Mesenchymal stem cell (in vitro differentiated cells and primary cell): Measurements from ENCODE around the gene REPIN1.
"Not testable (repeated sequence)": the region's sequence is repeated elsewhere in the genome, so short reads cannot be mapped to it uniquely, and the experiment has no call there.

ENCODE experiments used
- DNase-seq: peaks from one replicate; pipeline ENCODE4 v3.0.0-alpha.2; 2013
- H2AFZ ChIP-seq: one replicate; pipeline ENCODE4 v1.6.1; 2013; ENCODE audit warnings: low read depth, mild to moderate bottlenecking, control low read depth, inconsistent platforms, low read length, moderate library complexity
- H2AK5ac ChIP-seq: 2 replicates; pipeline ENCODE4 v1.6.1; 2013; ENCODE audit warnings: low read length, moderate library complexity, mild to moderate bottlenecking, inconsistent platforms; ENCODE audit not compliant: severe bottlenecking
- H2BK120ac ChIP-seq: one replicate; pipeline ENCODE4 v1.6.1; 2013; ENCODE audit warnings: low read depth, mild to moderate bottlenecking, inconsistent platforms, low read length, moderate library complexity
- H2BK12ac ChIP-seq, 2 experiments: one replicate each; pipeline ENCODE4 v1.6.1; 2013; ENCODE audit warnings: inconsistent platforms in 2 of 2, low read length in 2 of 2, mild to moderate bottlenecking in 2 of 2, moderate library complexity in 2 of 2, control low read depth in 1 of 2
- H2BK15ac ChIP-seq: one replicate; pipeline ENCODE4 v1.6.1; 2013; ENCODE audit warnings: mild to moderate bottlenecking, low read depth, inconsistent platforms; ENCODE audit not compliant: poor library complexity, severe bottlenecking
- H2BK5ac ChIP-seq: 2 replicates; pipeline ENCODE4 v1.6.1; 2013; ENCODE audit warnings: low read depth, mild to moderate bottlenecking, low read length, control low read depth, inconsistent platforms; ENCODE audit not compliant: poor library complexity, severe bottlenecking
- H3K14ac ChIP-seq, 2 experiments: one replicate each; pipeline ENCODE4 v1.6.1; 2013; ENCODE audit warnings: inconsistent platforms in 2 of 2, low read length in 2 of 2, control low read depth in 1 of 2, mild to moderate bottlenecking in 1 of 2, moderate library complexity in 1 of 2
- H3K18ac ChIP-seq, 2 experiments: one replicate each; pipeline ENCODE4 v1.6.1; 2013; ENCODE audit warnings: inconsistent platforms in 2 of 2, low read length in 2 of 2, control low read depth in 1 of 2, low read depth in 1 of 2, mild to moderate bottlenecking in 1 of 2
- H3K23ac ChIP-seq, 2 experiments: one replicate each; pipeline ENCODE4 v1.6.1; 2013; ENCODE audit warnings: inconsistent platforms in 2 of 2, low read length in 2 of 2, mild to moderate bottlenecking in 2 of 2, moderate library complexity in 2 of 2, control low read depth in 1 of 2
- H3K27ac ChIP-seq: 2 replicates; pipeline ENCODE4 v1.5.1; 2013; ENCODE audit warnings: mild to moderate bottlenecking, moderate library complexity, low read length, control low read depth, inconsistent platforms; ENCODE audit not compliant: poor library complexity, severe bottlenecking
- H3K27me3 ChIP-seq, 2 experiments: 2 replicates each; pipeline versions ENCODE4 v1.6.1 to v1.7.0; 2013; ENCODE audit warnings: low read length in 2 of 2, mild to moderate bottlenecking in 2 of 2, moderate library complexity in 2 of 2, control low read depth in 1 of 2, inconsistent platforms in 1 of 2; ENCODE audit not compliant: control insufficient read depth in 1 of 2, insufficient read depth in 1 of 2
- H3K36me3 ChIP-seq, 2 experiments: 2 replicates each; pipeline versions ENCODE4 v1.6.1 to v1.7.0; 2013; ENCODE audit warnings: low read length in 2 of 2, control low read depth in 1 of 2, inconsistent platforms in 1 of 2, low read depth in 1 of 2, mild to moderate bottlenecking in 1 of 2; ENCODE audit not compliant: insufficient read depth in 2 of 2, control insufficient read depth in 1 of 2
- H3K4ac ChIP-seq, 2 experiments: one replicate each; pipeline ENCODE4 v1.6.1; 2013; ENCODE audit warnings: inconsistent platforms in 2 of 2, low read length in 2 of 2, mild to moderate bottlenecking in 2 of 2, moderate library complexity in 2 of 2, control low read depth in 1 of 2, low read depth in 1 of 2
- H3K4me1 ChIP-seq: 2 replicates; pipeline ENCODE4 v1.6.1; 2013; ENCODE audit warnings: low read depth, low read length, control low read depth; ENCODE audit not compliant: control insufficient read depth, insufficient read depth
- H3K4me2 ChIP-seq: 2 replicates; pipeline ENCODE4 v1.6.1; 2013; ENCODE audit warnings: low read length, mild to moderate bottlenecking, inconsistent platforms; ENCODE audit not compliant: poor library complexity, severe bottlenecking
- H3K4me3 ChIP-seq, 2 experiments: 2 replicates each; pipeline versions ENCODE4 v1.5.1 to v1.7.0; 2013; ENCODE audit warnings: low read length in 2 of 2, mild to moderate bottlenecking in 2 of 2, control low read depth in 1 of 2, low read depth in 1 of 2; ENCODE audit not compliant: insufficient read depth in 1 of 2
- H3K79me1 ChIP-seq: replicated peaks from 2 replicates; pipeline ENCODE4 v1.6.1; 2013; ENCODE audit warnings: mild to moderate bottlenecking, control low read depth, low read length, inconsistent platforms; ENCODE audit not compliant: poor library complexity, severe bottlenecking
- H3K9ac ChIP-seq: 2 replicates; pipeline ENCODE4 v1.7.0; 2013; ENCODE audit warnings: mild to moderate bottlenecking, low read length, moderate library complexity
- H3K9me3 ChIP-seq: 2 replicates; pipeline ENCODE4 v1.7.0; 2013; ENCODE audit warnings: mild to moderate bottlenecking, low read length; ENCODE audit not compliant: control insufficient read depth
- H4K8ac ChIP-seq: one replicate; pipeline ENCODE4 v1.6.1; 2013; ENCODE audit warnings: inconsistent platforms, mild to moderate bottlenecking, low read length, moderate library complexity
- H4K91ac ChIP-seq: one replicate; pipeline ENCODE4 v1.6.1; 2013; ENCODE audit warnings: mild to moderate bottlenecking, low read length, inconsistent platforms
- WGBS: methylation state at CpG from one replicate; pipeline ENCODE4 v1.1.7; 2013; ENCODE audit warnings: mixed read lengths; 5-methylcytosine and 5-hydroxymethylcytosine counted together

The REPIN1 gene

DNA sequence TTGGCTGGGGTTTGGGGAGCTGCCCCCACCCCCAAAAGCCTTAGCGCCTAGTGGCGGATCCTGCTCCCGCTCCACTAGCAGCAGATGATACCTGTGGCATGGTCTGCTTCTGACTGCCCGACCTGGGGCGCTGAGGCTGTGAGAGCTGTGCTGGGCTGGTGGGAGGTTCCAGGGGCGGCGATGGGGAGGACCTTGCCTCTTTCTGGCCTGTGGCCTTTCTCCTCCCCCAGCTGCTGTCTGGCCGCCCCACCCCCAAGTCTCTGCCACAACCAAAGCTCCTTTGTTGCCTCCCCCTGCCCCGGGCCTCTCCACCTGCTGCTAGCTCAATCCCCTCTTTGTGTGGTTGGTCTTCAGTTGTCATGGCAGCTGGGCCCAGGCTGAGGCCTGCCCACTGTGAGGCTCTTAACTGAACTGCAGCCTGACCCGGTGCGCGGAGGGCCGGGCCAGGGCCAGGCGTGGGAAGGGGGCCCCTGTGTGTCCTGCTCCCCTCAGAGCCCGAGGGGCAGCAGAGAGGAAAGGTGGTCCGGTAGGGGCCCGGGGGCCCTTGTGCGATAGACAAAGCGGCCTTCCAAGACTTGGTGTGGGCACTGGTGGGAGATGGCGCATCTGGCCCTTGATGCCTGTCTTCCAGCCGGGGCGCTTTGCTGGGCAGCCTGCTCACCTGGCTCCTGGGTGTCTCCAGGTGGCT lies 15.2 kb downstream of the REPIN1 start:
- Histone ChIP-seq H3K36me3 (peaks cover 3 to 31% of the 10 kb centered on the region in 2 experiments), H2BK120ac (no peak overlapping the region), H2AFZ (no peak overlapping the region), H4K8ac (no peak overlapping the region), H3K79me1 (peaks cover 52% of the 10 kb centered on the region), H3K4ac (no peak overlapping the region), H2BK15ac (no peak overlapping the region), H3K4me1 (peaks cover 13% of the 10 kb centered on the region), H2AK5ac (no peak overlapping the region), H2BK5ac (no peak overlapping the region), H3K9me3 (no peaks in the 10 kb centered on the region), H3K27ac (no peak overlapping the region), H3K14ac (no peak overlapping the region), H3K18ac (no peak overlapping the region), H3K23ac (no peak overlapping the region), H2BK12ac (no peak overlapping the region), H3K4me2 (no peak overlapping the region), H4K91ac (no peak overlapping the region), H3K4me3 (no peak overlapping the region), H3K27me3 (no peaks in the 10 kb centered on the region), H3K9ac (no peak overlapping the region)
- DNase-seq = no peak
- 84% methylated on average over 17 of the region's 22 CpGs for WGBS

DNA sequence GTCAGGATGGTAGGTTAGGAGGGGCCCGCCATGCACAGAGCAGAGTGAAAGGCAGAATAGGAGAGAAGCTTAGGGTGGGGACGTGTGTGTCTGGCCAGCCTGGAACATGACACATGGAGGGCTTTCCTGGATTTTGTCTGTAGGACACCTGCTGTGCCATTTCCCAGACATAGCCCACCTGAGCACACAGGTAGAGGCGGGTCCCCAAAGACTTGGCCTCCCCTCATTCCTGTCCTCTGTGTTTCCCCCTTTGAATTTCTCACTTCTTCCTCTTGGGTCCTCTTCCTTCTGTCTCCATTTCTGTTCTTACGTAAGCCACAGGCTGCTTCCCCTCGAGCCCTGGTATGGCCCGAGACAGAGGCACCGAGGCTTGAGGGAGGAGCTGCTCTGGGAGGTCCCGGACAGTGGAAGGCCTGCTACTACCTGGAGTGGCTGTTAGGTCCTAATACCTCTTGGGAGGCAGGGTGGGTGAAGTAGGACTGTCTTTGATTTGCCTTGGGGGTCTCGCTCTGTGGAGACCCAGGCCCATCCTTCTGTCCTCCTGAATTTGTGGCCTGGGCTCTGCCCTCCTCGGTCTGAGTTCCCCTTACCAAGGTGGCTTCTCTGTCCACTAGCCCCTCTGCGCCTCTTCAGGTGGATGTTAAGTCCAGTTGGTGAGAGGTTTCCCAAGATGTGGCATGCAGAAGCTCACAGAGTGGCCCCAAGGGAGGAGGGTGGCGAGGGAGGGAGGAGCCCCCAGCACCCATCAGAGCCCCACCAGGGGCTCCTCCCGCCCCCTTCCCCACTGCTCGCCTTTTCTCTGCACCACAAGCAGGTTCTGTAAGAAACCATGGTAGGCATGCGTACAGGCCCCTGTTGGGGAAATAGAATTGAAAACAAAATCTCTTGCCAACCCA lies 16.0 kb downstream of the REPIN1 start:
- DNase-seq = no peak
- 92% methylated on average over 12 of the region's 15 CpGs for WGBS

DNA sequence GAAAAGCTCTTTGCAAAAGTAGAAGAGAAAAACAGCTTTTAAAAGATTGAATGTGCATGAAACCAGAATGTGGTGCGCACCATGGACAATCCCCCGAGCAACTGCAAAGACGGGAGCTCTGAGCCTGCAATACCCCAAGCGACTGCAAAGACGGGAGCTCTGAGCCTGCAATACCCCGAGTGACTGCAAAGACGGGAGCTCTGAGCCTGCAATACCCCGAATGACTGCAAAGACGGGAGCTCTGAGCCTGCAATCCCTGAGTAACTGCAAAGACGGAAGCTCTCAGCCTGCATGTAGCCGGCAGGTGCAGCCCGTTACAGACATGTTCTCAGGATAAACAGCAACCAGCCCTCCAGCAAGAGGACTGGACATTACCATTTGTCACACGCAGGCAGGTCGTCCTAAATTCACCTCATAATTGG lies 16.7 kb downstream of the REPIN1 start:
- Histone ChIP-seq H3K23ac (no peak overlapping the region), H2AFZ (no peak overlapping the region), H3K27ac (no peak overlapping the region), H3K36me3 (peaks cover 16 to 42% of the 10 kb centered on the region in 2 experiments), H3K4me3 (no peak overlapping the region), H3K9me3 (no peaks in the 10 kb centered on the region), H4K91ac (no peak overlapping the region), H3K4me1 (peaks cover 13% of the 10 kb centered on the region), H2BK120ac (no peak overlapping the region), H3K4ac (no peak overlapping the region), H3K18ac (no peak overlapping the region), H3K14ac (no peak overlapping the region), H2BK12ac (no peak overlapping the region), H2BK15ac (no peak overlapping the region), H3K9ac (no peak overlapping the region), H2BK5ac (no peak overlapping the region), H3K79me1 (peaks cover 49% of the 10 kb centered on the region), H2AK5ac (no peak overlapping the region), H3K4me2 (no peak overlapping the region), H4K8ac (no peak overlapping the region), H3K27me3 (no peaks in the 10 kb centered on the region)
- 94% methylated on average over 13 of the region's 14 CpGs for WGBS
- no peak for DNase-seq

More for the DNA sequence above, 16.0 kb downstream of the REPIN1 start:
- H3K18ac ChIP-seq = no peak overlapping the region
- H2BK15ac ChIP-seq = no peak overlapping the region
- no peak overlapping the region for H3K4ac ChIP-seq
- no peak overlapping the region for H3K23ac ChIP-seq
- no peak overlapping the region for H3K27ac ChIP-seq
- H4K8ac ChIP-seq = no peak overlapping the region
- H3K27me3 ChIP-seq = no peaks in the 10 kb centered on the region
- H3K36me3 ChIP-seq = peaks cover 11 to 38% of the 10 kb centered on the region in 2 experiments
- H2AFZ ChIP-seq = no peak overlapping the region
- no peak overlapping the region for H4K91ac ChIP-seq
- no peak overlapping the region for H2BK5ac ChIP-seq
- peaks cover 15% of the 10 kb centered on the region for H3K4me1 ChIP-seq
- no peak overlapping the region for H3K14ac ChIP-seq
- H3K4me2 ChIP-seq = no peak overlapping the region
- H3K4me3 ChIP-seq = no peak overlapping the region
- H3K9ac ChIP-seq = no peak overlapping the region
- H2AK5ac ChIP-seq = no peak overlapping the region
- peaks cover 52% of the 10 kb centered on the region for H3K79me1 ChIP-seq
- H2BK12ac ChIP-seq = no peak overlapping the region
- H2BK120ac ChIP-seq = no peak overlapping the region
- H3K9me3 ChIP-seq = no peaks in the 10 kb centered on the region

DNA sequence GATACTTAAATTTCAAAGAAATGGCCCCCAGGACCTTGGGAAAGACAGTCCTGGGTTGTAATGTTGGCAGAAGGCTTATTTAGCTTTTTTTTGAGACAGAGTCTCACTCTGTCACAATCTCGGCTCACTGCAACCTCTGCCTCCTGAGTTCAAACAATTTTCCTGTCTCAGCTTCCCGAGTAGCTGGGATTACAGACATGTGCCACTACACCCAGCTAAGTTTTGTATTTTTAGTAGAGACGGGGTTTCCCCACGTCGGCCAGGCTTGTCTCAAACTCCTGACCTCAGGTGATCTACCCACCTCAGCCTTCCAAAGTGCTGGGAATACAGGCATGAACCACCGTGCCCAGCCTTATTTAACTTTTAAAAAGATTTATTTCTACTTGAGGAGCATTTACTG lies 17.3 kb downstream of the REPIN1 start:
- Histone ChIP-seq H3K79me1 (peaks cover 45% of the 10 kb centered on the region), H3K4me1 (peaks cover 11% of the 10 kb centered on the region), H3K36me3 (peaks cover 20 to 42% of the 10 kb centered on the region in 2 experiments)
- not testable (repeated sequence) for H3K27ac ChIP-seq, H3K4me2 ChIP-seq, DNase-seq, H2BK5ac ChIP-seq, H3K14ac ChIP-seq, H2BK120ac ChIP-seq, H2AFZ ChIP-seq, H2BK15ac ChIP-seq, H3K27me3 ChIP-seq, H2AK5ac ChIP-seq, H3K9me3 ChIP-seq, H4K8ac ChIP-seq, H4K91ac ChIP-seq, H3K23ac ChIP-seq, H3K9ac ChIP-seq, H3K4me3 ChIP-seq, H3K18ac ChIP-seq, H2BK12ac ChIP-seq, H3K4ac ChIP-seq
- 71% methylated on average over 5 of the region's 6 CpGs for WGBS
